Suprapubic skin (tissue), 4 donors: ENCODE results near the gene PMEPA1. TPM values are rescaled to one million over a fixed set of nuclear protein-coding genes. Genes with fewer than 3 reads are reported as not detected.
A peak's percentile ranks its signal among the peaks of the same experiment; 100 is the strongest.

Source experiments
- DNase-seq, 2 donors: peaks; one replicate each; pipeline ENCODE4 v3.0.0-alpha.2; 2019; ENCODE audit warnings: low spot score in 2 of 2
- H3K27ac ChIP-seq: fragments of 200-600 bp; sonication (generic); one replicate; pipeline ENCODE4 v1.5.1; 2019
- H3K27me3 ChIP-seq: fragments of 200-600 bp; sonication (generic); one replicate; pipeline ENCODE4 v1.5.1; 2019
- H3K36me3 ChIP-seq: fragments of 200-600 bp; sonication (generic); one replicate; pipeline ENCODE4 v1.5.1; 2019
- H3K4me1 ChIP-seq: fragments of 200-600 bp; sonication (generic); one replicate; pipeline ENCODE4 v1.5.1; 2019
- H3K4me3 ChIP-seq: fragments of 200-600 bp; sonication (generic); one replicate; pipeline ENCODE4 v1.5.1; 2019; ENCODE audit warnings: mild to moderate bottlenecking
- H3K9me3 ChIP-seq: fragments of 200-600 bp; sonication (generic); one replicate; pipeline ENCODE4 v1.5.1; 2019
- EP300 ChIP-seq: sonication (generic); formaldehyde crosslinking; IDR thresholded peaks from one replicate; pipeline ENCODE4 v1.6.1; 2017; ENCODE audit warnings: antibody characterized with exemption
- POLR2A ChIP-seq, 2 donors: fragments of 450-650 bp; IDR thresholded peaks; one replicate each; pipeline ENCODE4 v1.6.1; 2017; ENCODE audit warnings: antibody characterized with exemption in 2 of 2, mild to moderate bottlenecking in 2 of 2, moderate library complexity in 2 of 2
- POLR2AphosphoS5 ChIP-seq, 3 donors: sonication (generic); formaldehyde crosslinking; IDR thresholded peaks; one replicate each; pipeline ENCODE4 v1.6.1; 2017; ENCODE audit warnings: antibody characterized with exemption in 3 of 3
- WGBS: methylation state at CpG from one replicate; pipeline ENCODE4 v1.1.5; 2018; 5-methylcytosine and 5-hydroxymethylcytosine counted together
- total RNA-seq, 4 donors: library from RNA; depleted of rRNA; stranded (reverse); fragments of >200 nt; gene quantifications; one replicate each; pipeline ENCODE4 v1.1.0, GENCODE V29; 2016
- TF ChIP-seq, protein P1 (sequence below), 2 donors: fragments of 200-600 bp in 1 of 2; fragments of 450-650 bp in 1 of 2; sonication (generic) in 1 of 2; IDR thresholded peaks; one replicate each; pipeline ENCODE4 v1.5.1; 2016 to 2019; ENCODE audit warnings: antibody characterized with exemption in 2 of 2, mild to moderate bottlenecking in 1 of 2, moderate library complexity in 1 of 2

PMEPA1 gene
- total RNA-seq, 4 donors from 2014 or later: 9.5 to 20.4 (median 16.2) TPM

DNA sequence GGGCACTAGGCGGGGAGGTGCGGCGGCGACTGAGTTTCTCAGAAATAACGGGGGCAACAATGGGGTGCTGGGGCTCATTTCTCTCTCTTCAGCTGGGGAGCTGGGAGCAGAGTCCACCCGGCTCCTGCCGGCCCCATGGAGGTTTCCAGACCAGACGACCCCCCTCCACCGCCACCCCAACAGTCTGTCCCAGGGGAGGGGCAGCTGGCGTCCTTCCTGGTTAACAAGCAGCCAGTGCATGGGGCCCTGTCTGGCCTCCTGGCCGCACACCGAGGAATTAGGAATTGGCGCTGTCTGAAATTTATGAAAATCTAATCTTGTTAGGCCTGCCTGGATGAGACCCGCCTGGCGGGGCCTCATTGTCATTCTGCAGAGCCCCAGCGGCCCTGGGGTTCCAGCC, 42.4 kb downstream of the PMEPA1 start:
- no peak for DNase-seq
- H3K36me3 ChIP-seq: no peaks in the 10 kb centered on the region
- H3K4me1 ChIP-seq: peaks cover 20% of the 10 kb centered on the region
- 84% methylated on average over 9 of the region's 16 CpGs for WGBS
- no peak for TF ChIP-seq POLR2A (IDR thresholded peaks at IDR 0.05)
- no peaks in the 10 kb centered on the region for H3K9me3 ChIP-seq
- no peak overlapping the region for H3K4me3 ChIP-seq
- no peak overlapping the region for H3K27ac ChIP-seq
- no peaks in the 10 kb centered on the region for H3K27me3 ChIP-seq

GRCh38 chr20:57666834-57667157, 43.0 kb downstream of the PMEPA1 start:
- Histone ChIP-seq H3K4me1 (peaks cover 16% of the 10 kb centered on the region), H3K27me3 (no peaks in the 10 kb centered on the region), H3K36me3 (no peaks in the 10 kb centered on the region), H3K9me3 (no peaks in the 10 kb centered on the region), H3K27ac (no peak overlapping the region), H3K4me3 (no peak overlapping the region)
- TF ChIP-seq, protein P1, sequence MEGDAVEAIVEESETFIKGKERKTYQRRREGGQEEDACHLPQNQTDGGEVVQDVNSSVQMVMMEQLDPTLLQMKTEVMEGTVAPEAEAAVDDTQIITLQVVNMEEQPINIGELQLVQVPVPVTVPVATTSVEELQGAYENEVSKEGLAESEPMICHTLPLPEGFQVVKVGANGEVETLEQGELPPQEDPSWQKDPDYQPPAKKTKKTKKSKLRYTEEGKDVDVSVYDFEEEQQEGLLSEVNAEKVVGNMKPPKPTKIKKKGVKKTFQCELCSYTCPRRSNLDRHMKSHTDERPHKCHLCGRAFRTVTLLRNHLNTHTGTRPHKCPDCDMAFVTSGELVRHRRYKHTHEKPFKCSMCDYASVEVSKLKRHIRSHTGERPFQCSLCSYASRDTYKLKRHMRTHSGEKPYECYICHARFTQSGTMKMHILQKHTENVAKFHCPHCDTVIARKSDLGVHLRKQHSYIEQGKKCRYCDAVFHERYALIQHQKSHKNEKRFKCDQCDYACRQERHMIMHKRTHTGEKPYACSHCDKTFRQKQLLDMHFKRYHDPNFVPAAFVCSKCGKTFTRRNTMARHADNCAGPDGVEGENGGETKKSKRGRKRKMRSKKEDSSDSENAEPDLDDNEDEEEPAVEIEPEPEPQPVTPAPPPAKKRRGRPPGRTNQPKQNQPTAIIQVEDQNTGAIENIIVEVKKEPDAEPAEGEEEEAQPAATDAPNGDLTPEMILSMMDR (IDR thresholded peaks at IDR 0.05): no peak
- no peak for TF ChIP-seq POLR2A (IDR thresholded peaks at IDR 0.05)
- WGBS: 88% methylated on average over 11 of the region's 13 CpGs
- peak in 1 of 2 donors; percentile 44 for DNase-seq

GRCh38 chr20:57666106-57666833, 43.5 kb downstream of the PMEPA1 start:
- 87% methylated on average over 21 of the region's 21 CpGs for WGBS
- H3K27me3 ChIP-seq: no peaks in the 10 kb centered on the region
- no peak overlapping the region for H3K27ac ChIP-seq
- TF ChIP-seq EP300 (no peak), POLR2AphosphoS5 (IDR thresholded peaks at IDR 0.05) (no peak), POLR2A (IDR thresholded peaks at IDR 0.05) (no peak)
- TF ChIP-seq, protein P1 (IDR thresholded peaks at IDR 0.05): no peak
- DNase-seq: peak in 1 of 2 donors; percentile 42
- H3K4me1 ChIP-seq: peaks cover 15% of the 10 kb centered on the region
- H3K4me3 ChIP-seq: no peak overlapping the region
- no peaks in the 10 kb centered on the region for H3K36me3 ChIP-seq
- no peaks in the 10 kb centered on the region for H3K9me3 ChIP-seq

DNA sequence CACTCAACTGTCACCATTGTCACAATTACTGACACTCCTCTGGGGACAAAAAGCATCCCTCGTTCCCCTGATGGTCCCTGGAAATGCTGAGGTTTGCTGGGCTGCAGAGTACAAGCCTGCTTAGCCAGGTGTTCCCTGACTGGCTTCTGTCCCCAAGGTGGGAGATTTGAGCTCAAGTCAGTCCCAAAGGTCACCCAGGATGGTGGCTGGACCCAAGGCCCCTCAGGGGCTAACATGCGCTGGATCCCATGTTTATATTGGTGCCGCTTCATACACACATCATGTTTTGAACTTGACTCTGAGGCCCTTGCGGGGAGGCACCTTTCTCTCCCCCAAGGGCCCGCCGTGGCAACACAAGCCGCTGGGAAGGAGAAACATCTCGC, 44.2 kb downstream of the PMEPA1 start:
- TF ChIP-seq, protein P1 (IDR thresholded peaks at IDR 0.05): no peak
- no peak for TF ChIP-seq EP300
- TF ChIP-seq POLR2AphosphoS5 (IDR thresholded peaks at IDR 0.05): no peak
- TF ChIP-seq POLR2A (IDR thresholded peaks at IDR 0.05): no peak
- no peak for DNase-seq
- WGBS: 88% methylated on average over 8 of the region's 8 CpGs

GRCh38 chr20:57664924-57665588, 44.8 kb downstream of the PMEPA1 start:
- Histone ChIP-seq H3K27ac (no peak overlapping the region), H3K36me3 (no peaks in the 10 kb centered on the region), H3K4me1 (peaks cover 14% of the 10 kb centered on the region), H3K27me3 (no peaks in the 10 kb centered on the region), H3K9me3 (no peaks in the 10 kb centered on the region), H3K4me3 (no peak overlapping the region)
- 88% methylated on average over 14 of the region's 14 CpGs for WGBS
- DNase-seq: peak in 1 of 2 donors; percentile 38
- TF ChIP-seq POLR2AphosphoS5 (IDR thresholded peaks at IDR 0.05) (no peak), POLR2A (IDR thresholded peaks at IDR 0.05) (no peak), EP300 (no peak)
- TF ChIP-seq, protein P1 (IDR thresholded peaks at IDR 0.05): no peak

More for the DNA sequence above, 44.2 kb downstream of the PMEPA1 start:
- Histone ChIP-seq H3K4me1 (peaks cover 18% of the 10 kb centered on the region), H3K36me3 (no peaks in the 10 kb centered on the region), H3K27me3 (no peaks in the 10 kb centered on the region), H3K9me3 (no peaks in the 10 kb centered on the region), H3K27ac (no peak overlapping the region), H3K4me3 (no peak overlapping the region)
